HepG2 (cell line): ENCODE results near the gene RPA1. TPM values are rescaled to one million over a fixed set of nuclear protein-coding genes. Genes with fewer than 3 reads are reported as not detected.

Source experiments
- ARID4A ChIP-seq: sonication (generic); formaldehyde crosslinking; IDR thresholded peaks from 2 replicates; pipeline ENCODE4 v1.5.0; 2020; ENCODE audit warnings: mild to moderate bottlenecking, missing genetic modification reagents, borderline replicate concordance
- BORCS8-MEF2B ChIP-seq: sonication (generic); formaldehyde crosslinking; IDR thresholded peaks from 2 replicates; pipeline ENCODE4 v1.8.0; 2022; ENCODE audit warnings: mild to moderate bottlenecking, missing genetic modification reagents
- IKZF1 ChIP-seq: fragments of 450-650 bp; IDR thresholded peaks from 2 replicates; pipeline ENCODE4 v1.7.1; 2016
- KAT8 ChIP-seq: IDR thresholded peaks from 2 replicates; pipeline ENCODE4 v1.6.1; 2016; ENCODE audit warnings: missing genetic modification reagents, missing compliant biosample characterization
- MTF1 ChIP-seq: sonication (generic); formaldehyde crosslinking; IDR thresholded peaks from 2 replicates; pipeline ENCODE4 v1.5.0; 2020; ENCODE audit warnings: missing genetic modification reagents
- MXD3 ChIP-seq: IDR thresholded peaks from 2 replicates; pipeline ENCODE4 v1.6.1; 2016; ENCODE audit warnings: mild to moderate bottlenecking, missing biosample characterization, missing genetic modification reagents
- RARA ChIP-seq: IDR thresholded peaks from 2 replicates; pipeline ENCODE4 v1.6.1; 2016; ENCODE audit warnings: missing genetic modification reagents, missing compliant biosample characterization
- RORA ChIP-seq: sonication (generic); formaldehyde crosslinking; IDR thresholded peaks from 2 replicates; pipeline ENCODE4 v1.5.0; 2020; ENCODE audit warnings: mild to moderate bottlenecking, missing genetic modification reagents, moderate library complexity
- ZNF432 ChIP-seq: sonication (generic); formaldehyde crosslinking; IDR thresholded peaks from 2 replicates; pipeline ENCODE4 v1.5.0; 2020; ENCODE audit warnings: missing genetic modification reagents, mild to moderate bottlenecking, borderline replicate concordance
- ZNF703 ChIP-seq: sonication (generic); formaldehyde crosslinking; IDR thresholded peaks from 2 replicates; pipeline ENCODE4 v1.5.1; 2020; ENCODE audit warnings: missing genetic modification reagents, mild to moderate bottlenecking, moderate library complexity, borderline replicate concordance
- polyA plus RNA-seq, 8 experiments: library from polyadenylated mRNA; depleted of rRNA in 3 of 8; stranded (reverse) in 7 of 8; unstranded in 1 of 8; fragments of >200 nt; fragmentation: Illumina TruSeq in 4 of 8; extraction: Trizol in 4 of 8; gene quantifications; 2 replicates each; pipeline versions ENCODE4 v1.2.1 to v1.2.3, GENCODE V29; 2011 to 2016; ENCODE audit warnings: low read depth in 4 of 8, missing spikeins in 1 of 8, mixed read lengths in 1 of 8; ENCODE audit not compliant: insufficient read depth in 1 of 8
- total RNA-seq, 5 experiments: library from RNA; depleted of rRNA; stranded (reverse); fragments of >200 nt; fragmentation: Illumina TruSeq; extraction: Trizol; gene quantifications; 2 replicates each; pipeline ENCODE4 v1.2.3, GENCODE V29; 2016; ENCODE audit warnings: low read depth in 1 of 5
- TF ChIP-seq, protein P1 (sequence below): sonication (generic); formaldehyde crosslinking; conservative IDR thresholded peaks from 2 replicates; pipeline ENCODE4 v1.8.0; 2022; ENCODE audit warnings: low read depth, missing genetic modification reagents
- TF ChIP-seq, protein P2 (sequence below): sonication (generic); formaldehyde crosslinking; IDR thresholded peaks from 2 replicates; pipeline ENCODE4 v1.4.0; 2020; ENCODE audit warnings: low read depth, missing genetic modification reagents

The RPA1 gene
- total and polyA plus RNA-seq, 2 of the 13 experiments (the other 11 are each of a cell fraction or from before 2014, with no cell fraction given), result 13.9 to 37.6 TPM

DNA sequence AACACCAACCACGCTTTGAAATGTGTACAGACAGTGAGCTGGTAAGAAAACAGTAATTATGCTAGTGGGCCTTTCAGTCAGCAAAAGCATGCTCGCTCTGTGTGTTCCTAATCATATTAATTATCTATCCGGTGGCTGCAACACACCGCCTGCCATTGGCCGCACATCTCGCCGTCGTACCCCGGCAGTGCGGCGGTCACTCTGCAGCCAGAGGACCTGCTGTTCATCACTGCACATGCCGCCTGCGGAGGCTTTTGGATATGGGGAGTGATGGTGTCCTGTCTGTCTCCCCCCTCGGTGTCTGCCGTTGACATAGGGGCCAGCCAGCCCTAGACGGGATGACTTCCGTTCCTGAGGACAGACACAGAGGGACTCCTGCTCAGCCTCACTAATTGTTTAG lies 68.5 kb downstream of the RPA1 start (continued):
- TF ChIP-seq KAT8, result no peak
- no peak for TF ChIP-seq RARA (CRISPR knock-in tag)
- TF ChIP-seq, protein P1, sequence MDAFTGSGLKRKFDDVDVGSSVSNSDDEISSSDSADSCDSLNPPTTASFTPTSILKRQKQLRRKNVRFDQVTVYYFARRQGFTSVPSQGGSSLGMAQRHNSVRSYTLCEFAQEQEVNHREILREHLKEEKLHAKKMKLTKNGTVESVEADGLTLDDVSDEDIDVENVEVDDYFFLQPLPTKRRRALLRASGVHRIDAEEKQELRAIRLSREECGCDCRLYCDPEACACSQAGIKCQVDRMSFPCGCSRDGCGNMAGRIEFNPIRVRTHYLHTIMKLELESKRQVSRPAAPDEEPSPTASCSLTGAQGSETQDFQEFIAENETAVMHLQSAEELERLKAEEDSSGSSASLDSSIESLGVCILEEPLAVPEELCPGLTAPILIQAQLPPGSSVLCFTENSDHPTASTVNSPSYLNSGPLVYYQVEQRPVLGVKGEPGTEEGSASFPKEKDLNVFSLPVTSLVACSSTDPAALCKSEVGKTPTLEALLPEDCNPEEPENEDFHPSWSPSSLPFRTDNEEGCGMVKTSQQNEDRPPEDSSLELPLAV (CRISPR knock-in tag), result no peak
- no peak for TF ChIP-seq RORA (CRISPR knock-in tag)
- TF ChIP-seq ARID4A (CRISPR knock-in tag), result no peak
- no peak for TF ChIP-seq MTF1 (CRISPR knock-in tag)
- TF ChIP-seq ZNF703 (CRISPR knock-in tag), result no peak
- TF ChIP-seq MXD3 (CRISPR knock-in tag), result no peak
- TF ChIP-seq, protein P2, sequence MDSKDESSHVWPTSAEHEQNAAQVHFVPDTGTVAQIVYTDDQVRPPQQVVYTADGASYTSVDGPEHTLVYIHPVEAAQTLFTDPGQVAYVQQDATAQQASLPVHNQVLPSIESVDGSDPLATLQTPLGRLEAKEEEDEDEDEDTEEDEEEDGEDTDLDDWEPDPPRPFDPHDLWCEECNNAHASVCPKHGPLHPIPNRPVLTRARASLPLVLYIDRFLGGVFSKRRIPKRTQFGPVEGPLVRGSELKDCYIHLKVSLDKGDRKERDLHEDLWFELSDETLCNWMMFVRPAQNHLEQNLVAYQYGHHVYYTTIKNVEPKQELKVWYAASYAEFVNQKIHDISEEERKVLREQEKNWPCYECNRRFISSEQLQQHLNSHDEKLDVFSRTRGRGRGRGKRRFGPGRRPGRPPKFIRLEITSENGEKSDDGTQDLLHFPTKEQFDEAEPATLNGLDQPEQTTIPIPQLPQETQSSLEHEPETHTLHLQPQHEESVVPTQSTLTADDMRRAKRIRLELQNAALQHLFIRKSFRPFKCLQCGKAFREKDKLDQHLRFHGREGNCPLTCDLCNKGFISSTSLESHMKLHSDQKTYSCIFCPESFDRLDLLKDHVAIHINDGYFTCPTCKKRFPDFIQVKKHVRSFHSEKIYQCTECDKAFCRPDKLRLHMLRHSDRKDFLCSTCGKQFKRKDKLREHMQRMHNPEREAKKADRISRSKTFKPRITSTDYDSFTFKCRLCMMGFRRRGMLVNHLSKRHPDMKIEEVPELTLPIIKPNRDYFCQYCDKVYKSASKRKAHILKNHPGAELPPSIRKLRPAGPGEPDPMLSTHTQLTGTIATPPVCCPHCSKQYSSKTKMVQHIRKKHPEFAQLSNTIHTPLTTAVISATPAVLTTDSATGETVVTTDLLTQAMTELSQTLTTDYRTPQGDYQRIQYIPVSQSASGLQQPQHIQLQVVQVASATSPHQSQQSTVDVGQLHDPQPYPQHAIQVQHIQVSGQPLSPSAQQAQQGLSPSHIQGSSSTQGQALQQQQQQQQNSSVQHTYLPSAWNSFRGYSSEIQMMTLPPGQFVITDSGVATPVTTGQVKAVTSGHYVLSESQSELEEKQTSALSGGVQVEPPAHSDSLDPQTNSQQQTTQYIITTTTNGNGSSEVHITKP (CRISPR knock-in tag), result no peak
- no peak for TF ChIP-seq ZNF432 (CRISPR knock-in tag)
- no peak for TF ChIP-seq BORCS8-MEF2B (CRISPR knock-in tag)
- TF ChIP-seq IKZF1, result no peak
